ENCODE results near the gene C2orf76. TPM values are rescaled to one million over a fixed set of nuclear protein-coding genes. Genes with fewer than 3 reads are reported as not detected.
"Not testable (repeated sequence)": the region's sequence is repeated elsewhere in the genome, so short reads cannot be mapped to it uniquely, and the experiment has no call there.

Gene C2orf76
- total RNA-seq, 1 experiment from 2014 or later = 0.25 TPM

DNA sequence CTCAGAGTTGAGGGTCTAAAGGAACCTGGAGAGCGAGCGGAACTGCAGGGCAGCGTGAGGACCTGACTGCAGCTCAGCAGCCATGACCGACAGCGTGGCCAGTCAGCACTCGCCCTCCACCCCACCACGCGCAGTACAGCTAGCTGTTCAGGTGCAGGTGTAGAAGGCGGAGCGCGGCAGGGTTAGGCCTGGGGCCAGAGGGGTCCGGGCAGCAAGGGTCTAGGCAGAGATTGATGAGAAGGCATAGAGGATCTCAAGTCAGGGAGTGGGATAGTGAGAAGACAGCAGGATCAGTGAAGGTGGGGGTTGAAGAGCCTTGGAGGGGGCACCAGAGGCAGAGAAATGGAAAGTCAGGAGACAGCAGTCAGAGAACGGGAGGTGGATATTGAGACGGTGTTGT lies 72.0 kb downstream of the C2orf76 start:
- no peak for DNase-seq (ENCODE audit: low spot score)

GRCh38 chr2:119293900-119294299 lies 72.7 kb downstream of the C2orf76 start:
- no peak for DNase-seq (ENCODE audit: low spot score)

- DNase-seq (ENCODE audit: low spot score) = no peak
Measured at GRCh38 chr2:119293254-119293653, 73.4 kb downstream of the C2orf76 start.

DNA sequence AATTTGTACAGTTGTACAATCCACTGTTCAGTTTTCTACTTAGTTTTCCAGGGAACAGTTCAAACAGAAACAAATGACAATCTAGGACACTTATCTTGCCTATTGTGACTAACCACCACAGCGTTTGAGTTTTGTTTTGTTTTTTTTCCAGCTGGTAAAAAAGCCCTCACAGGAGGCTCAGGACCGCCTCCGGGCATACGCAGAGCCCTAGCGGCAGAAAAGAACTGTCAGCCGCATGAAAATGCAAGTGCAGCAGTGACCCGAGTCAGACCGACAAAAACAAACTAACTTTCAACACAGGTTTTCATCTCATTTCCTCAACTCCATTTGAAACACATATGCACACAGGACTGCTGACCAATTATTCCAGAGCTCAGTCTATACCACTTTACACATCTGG lies 74.4 kb downstream of the C2orf76 start:
- DNase-seq (ENCODE audit: low spot score) = no peak

GRCh38 chr2:119291588-119292167 lies 75.0 kb downstream of the C2orf76 start:
- DNase-seq (ENCODE audit: low spot score) = no peak

GRCh38 chr2:119290859-119291587 lies 75.6 kb downstream of the C2orf76 start:
- DNase-seq (ENCODE audit: low spot score) = peak; percentile 92

DNA sequence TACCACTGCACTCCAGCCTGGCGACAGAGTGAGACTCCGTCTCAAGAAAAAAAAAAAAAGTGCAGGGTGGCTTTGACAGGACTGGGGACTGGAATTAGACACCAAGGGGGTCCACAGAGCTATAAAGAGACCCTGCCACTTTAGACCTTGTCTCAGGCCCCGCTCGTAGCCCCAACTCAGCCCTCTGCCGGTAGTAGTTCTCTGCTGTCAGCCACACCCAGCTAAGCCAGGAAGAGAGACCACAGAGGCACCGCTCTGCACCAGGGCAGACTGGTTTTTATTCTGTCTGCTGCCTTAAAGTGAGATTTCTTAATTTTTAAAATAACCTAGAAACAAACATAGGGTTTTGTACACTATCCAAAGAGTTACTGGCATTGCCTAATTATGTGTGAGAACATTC lies 77.0 kb downstream of the C2orf76 start:
- no peak for DNase-seq (ENCODE audit: low spot score)

- no peak for DNase-seq (ENCODE audit: low spot score)
Measured at GRCh38 chr2:119289093-119289492, 77.5 kb downstream of the C2orf76 start.

- DNase-seq (ENCODE audit: low spot score) = no peak
Measured at GRCh38 chr2:119288576-119288975, 78.1 kb downstream of the C2orf76 start.

DNA sequence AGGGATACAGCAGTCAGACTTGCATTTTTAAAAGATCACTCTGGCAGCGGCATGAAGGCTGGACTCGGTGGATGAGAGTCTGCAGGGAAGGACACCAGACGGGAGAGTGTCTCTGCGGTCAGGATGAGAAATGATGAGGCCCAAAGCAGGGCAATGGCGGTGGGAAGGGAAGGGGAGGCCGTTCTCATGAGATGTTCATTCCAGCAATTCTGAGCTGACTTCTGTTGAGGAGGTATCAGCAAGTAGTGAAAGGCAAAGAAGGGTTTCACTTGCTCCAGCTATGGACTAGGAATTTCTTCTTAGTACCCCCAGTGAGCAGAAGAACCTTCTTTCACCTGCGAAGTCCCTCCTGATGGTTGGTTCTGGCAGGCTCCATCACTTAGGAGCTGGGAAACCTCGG lies 80.0 kb downstream of the C2orf76 start:
- no peak for DNase-seq (ENCODE audit: low spot score)

GRCh38 chr2:119283873-119284331 lies 82.7 kb downstream of the C2orf76 start:
- no peak for DNase-seq (ENCODE audit: low spot score)

DNA sequence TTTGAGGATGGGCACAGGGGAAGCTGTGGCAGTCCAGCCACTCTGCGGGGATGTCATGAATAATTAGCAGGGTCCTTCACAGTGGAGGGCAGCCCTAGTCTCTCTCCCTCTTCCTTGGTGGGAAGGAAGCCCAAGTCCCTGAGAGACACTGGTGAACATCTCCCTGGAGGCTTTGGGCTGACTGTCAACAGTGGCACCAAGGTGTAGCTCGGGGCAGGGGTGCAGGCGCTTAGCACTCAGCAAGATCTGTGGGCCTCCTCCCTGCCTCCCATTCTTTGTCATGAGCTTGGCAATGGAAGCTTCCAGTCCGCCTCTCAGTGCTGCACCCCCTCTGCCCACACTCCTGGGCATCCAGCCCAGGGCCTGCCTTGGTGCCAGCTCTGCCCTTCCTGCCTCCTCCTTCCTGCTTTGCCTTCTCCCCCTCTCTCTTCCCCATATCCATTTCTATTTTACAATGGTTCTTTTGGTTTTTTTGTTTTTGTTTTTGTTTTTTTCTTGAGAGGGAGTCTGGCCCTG lies 83.6 kb downstream of the C2orf76 start:
- DNase-seq (ENCODE audit: low spot score) = no peak

GRCh38 chr2:119282146-119282995 lies 84.3 kb downstream of the C2orf76 start:
- DNase-seq (ENCODE audit: low spot score) = no peak

DNA sequence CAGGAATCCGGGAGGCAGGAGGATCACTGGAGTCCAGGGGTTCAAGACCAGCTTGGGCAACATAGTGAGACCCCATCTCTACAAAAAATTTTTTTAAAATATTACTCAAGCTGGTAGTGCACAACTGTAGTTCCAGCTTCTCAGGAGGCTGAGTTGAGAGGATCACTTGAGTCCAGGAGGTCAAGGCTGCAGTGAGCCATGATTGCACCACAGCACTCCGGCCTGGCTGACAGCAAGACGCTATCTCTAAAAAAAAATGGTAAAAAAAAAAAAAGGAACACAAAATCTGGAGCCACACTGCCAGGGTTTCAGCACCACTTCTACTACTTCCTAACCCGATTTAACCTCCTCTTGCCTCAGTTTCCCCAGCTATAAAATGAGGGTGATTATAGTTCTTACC lies 86.0 kb downstream of the C2orf76 start:
- DNase-seq (ENCODE audit: low spot score) = no peak

DNA sequence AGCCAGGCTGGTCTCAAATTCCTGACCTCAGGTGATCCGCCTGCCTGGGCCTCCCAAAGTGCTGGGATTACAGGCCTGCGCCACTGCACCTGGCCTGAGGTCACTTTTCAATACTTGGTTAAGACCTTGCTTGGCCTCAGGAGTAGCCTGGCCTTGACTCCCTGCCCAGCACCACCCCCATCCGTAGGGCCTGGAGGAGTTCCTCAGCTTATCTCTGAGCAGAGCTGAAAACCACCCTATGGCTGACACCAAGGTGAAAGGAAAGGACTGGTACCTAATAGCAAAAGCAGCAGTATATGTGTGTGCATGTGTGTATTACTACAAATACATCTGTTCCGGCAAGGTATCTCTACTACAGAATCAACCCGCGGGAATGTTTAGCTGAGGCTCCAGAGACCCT lies 87.0 kb downstream of the C2orf76 start:
- DNase-seq (ENCODE audit: low spot score) = no peak

DNA sequence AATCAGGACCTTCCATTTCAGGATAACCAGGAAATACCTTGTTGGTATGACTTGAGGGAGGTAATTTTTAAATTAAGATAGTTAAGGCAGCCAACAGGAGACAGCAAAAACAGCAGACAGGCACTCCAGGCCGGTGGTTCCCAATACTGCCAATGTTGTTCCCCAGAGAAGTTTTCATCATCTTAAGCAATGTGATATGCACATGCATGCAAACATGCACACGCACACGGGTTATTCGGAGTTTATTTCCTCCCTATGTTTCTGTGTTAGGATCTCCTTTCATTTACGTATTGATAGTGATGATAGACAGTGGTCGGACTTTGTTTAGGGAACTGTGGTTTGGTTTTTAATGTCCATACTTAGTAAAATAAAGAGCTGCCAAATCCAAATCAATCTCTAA lies 87.7 kb downstream of the C2orf76 start:
- DNase-seq (ENCODE audit: low spot score) = no peak

DNA sequence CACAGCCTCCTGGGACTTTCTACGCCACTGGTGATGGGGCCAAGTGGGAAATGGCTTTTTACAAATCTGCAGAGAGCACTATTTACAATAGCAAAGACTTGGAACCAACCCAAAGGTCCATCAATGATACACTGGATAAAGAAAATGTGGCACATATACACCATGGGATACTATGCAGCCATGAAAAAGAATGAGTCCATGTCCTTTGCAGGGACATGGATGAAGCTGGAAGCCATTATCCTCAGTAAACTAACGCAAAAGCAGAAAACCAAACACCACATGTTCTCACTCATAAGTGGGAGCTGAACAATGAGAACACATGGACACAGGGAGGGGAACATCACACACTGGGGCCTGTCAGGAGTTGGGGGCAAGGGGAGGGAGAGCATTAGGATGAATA lies 88.2 kb downstream of the C2orf76 start:
- not testable (repeated sequence) for DNase-seq (ENCODE audit: low spot score)

GRCh38 chr2:119276864-119277263 lies 89.8 kb downstream of the C2orf76 start:
- DNase-seq (ENCODE audit: low spot score) = no peak

GRCh38 chr2:119267604-119268003 lies 99.0 kb downstream of the C2orf76 start:
- DNase-seq (ENCODE audit: low spot score) = no peak

GRCh38 chr2:119266091-119266589 lies 100.5 kb downstream of the C2orf76 start:
- DNase-seq (ENCODE audit: low spot score) = no peak

- DNase-seq (ENCODE audit: low spot score) = no peak
Measured at GRCh38 chr2:119265693-119266066, 101.0 kb downstream of the C2orf76 start.
